ENCODE data around the gene BLOC1S1.
A peak's percentile ranks its signal among the peaks of the same experiment; 100 is the strongest.

BLOC1S1 gene

GRCh38 chr12:55724940-55725309 lies 9.1 kb downstream of the BLOC1S1 start:
- Histone ChIP-seq H3K9ac (ENCODE audit: insufficient read length) (no peak overlapping the region), H3K9me3 (ENCODE audit: low read depth, low read length) (no peaks in the 10 kb centered on the region), H3K4me3 (no peak overlapping the region), H3K27ac (no peak overlapping the region), H3K36me3 (ENCODE audit: insufficient read depth, low read length) (peaks cover 32% of the 10 kb centered on the region)
- TF ChIP-seq EZH2 (IDR thresholded peaks at IDR 0.05) (no peak), FOXP2 (optimal IDR thresholded peaks at IDR 0.05; ENCODE audit: control extremely low read depth, extremely low read length, insufficient read depth) (no peak), POLR2AphosphoS5 (IDR thresholded peaks at IDR 0.05; ENCODE audit: borderline replicate concordance, low read depth, low read length) (no peak)
- no peak for DNase-seq (ENCODE audit: low read depth, low spot score)

GRCh38 chr12:55725556-55725955 lies 9.7 kb downstream of the BLOC1S1 start:
- DNase-seq (ENCODE audit: low read depth, low spot score), result no peak
- Histone ChIP-seq H3K27ac (no peak overlapping the region), H3K9ac (ENCODE audit: insufficient read length) (no peak overlapping the region), H3K4me3 (no peak overlapping the region), H3K9me3 (ENCODE audit: low read depth, low read length) (no peaks in the 10 kb centered on the region), H3K36me3 (ENCODE audit: insufficient read depth, low read length) (peaks cover 32% of the 10 kb centered on the region)
- no peak for TF ChIP-seq EZH2 (IDR thresholded peaks at IDR 0.05)
- no peak for TF ChIP-seq POLR2AphosphoS5 (IDR thresholded peaks at IDR 0.05; ENCODE audit: borderline replicate concordance, low read depth, low read length)
- TF ChIP-seq FOXP2 (optimal IDR thresholded peaks at IDR 0.05; ENCODE audit: control extremely low read depth, extremely low read length, insufficient read depth), result no peak

GRCh38 chr12:55726971-55727370 lies 11.1 kb downstream of the BLOC1S1 start:
- Histone ChIP-seq H3K4me3 (peak overlapping the region; percentile 87), H3K9me3 (ENCODE audit: low read depth, low read length) (no peaks in the 10 kb centered on the region), H3K27ac (no peak overlapping the region), H3K9ac (ENCODE audit: insufficient read length) (peak overlapping the region; percentile 87), H3K36me3 (ENCODE audit: insufficient read depth, low read length) (peaks cover 32% of the 10 kb centered on the region)
- no peak for TF ChIP-seq POLR2AphosphoS5 (IDR thresholded peaks at IDR 0.05; ENCODE audit: borderline replicate concordance, low read depth, low read length)
- TF ChIP-seq FOXP2 (optimal IDR thresholded peaks at IDR 0.05; ENCODE audit: control extremely low read depth, extremely low read length, insufficient read depth), result no peak
- no peak for TF ChIP-seq EZH2 (IDR thresholded peaks at IDR 0.05)
- DNase-seq (ENCODE audit: low read depth, low spot score), result no peak

GRCh38 chr12:55727643-55728185 lies 11.9 kb downstream of the BLOC1S1 start:
- no peak for DNase-seq (ENCODE audit: low read depth, low spot score)
- H3K36me3 ChIP-seq (ENCODE audit: insufficient read depth, low read length), result peaks cover 32% of the 10 kb centered on the region
- H3K27ac ChIP-seq, result no peak overlapping the region
- H3K4me3 ChIP-seq, result peak overlapping the region; percentile 87
- H3K9me3 ChIP-seq (ENCODE audit: low read depth, low read length), result no peaks in the 10 kb centered on the region
- H3K9ac ChIP-seq (ENCODE audit: insufficient read length), result peak overlapping the region; percentile 87
- TF ChIP-seq POLR2AphosphoS5 (IDR thresholded peaks at IDR 0.05; ENCODE audit: borderline replicate concordance, low read depth, low read length) (no peak), FOXP2 (optimal IDR thresholded peaks at IDR 0.05; ENCODE audit: control extremely low read depth, extremely low read length, insufficient read depth) (no peak), EZH2 (IDR thresholded peaks at IDR 0.05) (no peak)

- TF ChIP-seq POLR2AphosphoS5 (IDR thresholded peaks at IDR 0.05; ENCODE audit: borderline replicate concordance, low read depth, low read length) (no peak; the same call in 1 of the 2 replicates), FOXP2 (optimal IDR thresholded peaks at IDR 0.05; ENCODE audit: control extremely low read depth, extremely low read length, insufficient read depth) (no peak), EZH2 (IDR thresholded peaks at IDR 0.05) (no peak)
- peak overlapping the region; percentile 65 for H3K27ac ChIP-seq
- H3K9me3 ChIP-seq (ENCODE audit: low read depth, low read length), result no peaks in the 10 kb centered on the region
- H3K4me3 ChIP-seq, result peak overlapping the region; percentile 87
- H3K9ac ChIP-seq (ENCODE audit: insufficient read length), result peak overlapping the region; percentile 87
- DNase-seq (ENCODE audit: low read depth, low spot score), result no peak
- peaks cover 32% of the 10 kb centered on the region for H3K36me3 ChIP-seq (ENCODE audit: insufficient read depth, low read length)
Measured at GRCh38 chr12:55728186-55728938, 12.5 kb downstream of the BLOC1S1 start.

- Histone ChIP-seq H3K36me3 (ENCODE audit: insufficient read depth, low read length) (peaks cover 27% of the 10 kb centered on the region), H3K9me3 (ENCODE audit: low read depth, low read length) (no peaks in the 10 kb centered on the region), H3K9ac (ENCODE audit: insufficient read length) (peak within 1 kb of the TSS; percentile 87), H3K4me3 (peak within 1 kb of the TSS; percentile 87), H3K27ac (peak within 1 kb of the TSS; percentile 65)
- DNase-seq (ENCODE audit: low read depth, low spot score), result no peak
- TF ChIP-seq POLR2AphosphoS5 (IDR thresholded peaks at IDR 0.05; ENCODE audit: borderline replicate concordance, low read depth, low read length) (peak; percentile 71), FOXP2 (optimal IDR thresholded peaks at IDR 0.05; ENCODE audit: control extremely low read depth, extremely low read length, insufficient read depth) (no peak)
Measured at GRCh38 chr12:55728939-55729818, 13.3 kb downstream of the BLOC1S1 start, which contains the start of gene CD63. CD63 (minus strand) TSS chr12:55729009; CDS start chr12:55728341, 668 bp downstream.

GRCh38 chr12:55729819-55730818 lies 14.3 kb downstream of the BLOC1S1 start:
- peak overlapping the region; percentile 46 for H3K27ac ChIP-seq
- H3K9me3 ChIP-seq (ENCODE audit: low read depth, low read length), result no peaks in the 10 kb centered on the region
- TF ChIP-seq POLR2AphosphoS5 (IDR thresholded peaks at IDR 0.05; ENCODE audit: borderline replicate concordance, low read depth, low read length) (no peak; the same call in 1 of the 2 replicates), FOXP2 (optimal IDR thresholded peaks at IDR 0.05; ENCODE audit: control extremely low read depth, extremely low read length, insufficient read depth) (no peak), EZH2 (IDR thresholded peaks at IDR 0.05) (no peak)
- H3K9ac ChIP-seq (ENCODE audit: insufficient read length), result no peak overlapping the region
- H3K36me3 ChIP-seq (ENCODE audit: insufficient read depth, low read length), result peaks cover 19% of the 10 kb centered on the region
- DNase-seq (ENCODE audit: low read depth, low spot score), result no peak
- peak overlapping the region; percentile 87 for H3K4me3 ChIP-seq
